COLO829 (cell line): ENCODE results near the gene FTCD.
A peak's percentile ranks its signal among the peaks of the same experiment; 100 is the strongest.
"Not testable (repeated sequence)": the region's sequence is repeated elsewhere in the genome, so short reads cannot be mapped to it uniquely, and the experiment has no call there.

Experiments used
- DNase-seq: peaks from one replicate; pipeline ENCODE4 v3.0.0; 2012; ENCODE audit warnings: low spot score

The FTCD gene

GRCh38 chr21:46151989-46152926 lies 3.1 kb downstream of the FTCD start:
- DNase-seq, result no peak

- DNase-seq, result no peak
Observed at GRCh38 chr21:46151261-46151988, 4.0 kb downstream of the FTCD start.

- no peak for DNase-seq
Observed at GRCh38 chr21:46150491-46151121, 4.8 kb downstream of the FTCD start.

- DNase-seq, result no peak
Observed at GRCh38 chr21:46150073-46150472, 5.3 kb downstream of the FTCD start.

GRCh38 chr21:46149205-46149901 lies 6.0 kb downstream of the FTCD start:
- no peak for DNase-seq

GRCh38 chr21:46148106-46148505 lies 7.3 kb downstream of the FTCD start:
- no peak for DNase-seq

- peak; percentile 22 for DNase-seq
Observed at GRCh38 chr21:46147429-46147828, 8.0 kb downstream of the FTCD start.

- no peak for DNase-seq
Observed at GRCh38 chr21:46146856-46147255, 8.5 kb downstream of the FTCD start.

- DNase-seq, result no peak
Observed at GRCh38 chr21:46145840-46146691, 9.3 kb downstream of the FTCD start.

GRCh38 chr21:46145159-46145839 lies 10.1 kb downstream of the FTCD start:
- no peak for DNase-seq

GRCh38 chr21:46144464-46145070 lies 10.8 kb downstream of the FTCD start:
- DNase-seq, result no peak

GRCh38 chr21:46142582-46143473 lies 12.6 kb downstream of the FTCD start:
- DNase-seq, result no peak

GRCh38 chr21:46141767-46142581 lies 13.4 kb downstream of the FTCD start:
- no peak for DNase-seq

GRCh38 chr21:46140352-46141003 lies 14.9 kb downstream of the FTCD start:
- not testable (repeated sequence) for DNase-seq

GRCh38 chr21:46139686-46140085 lies 15.7 kb downstream of the FTCD start:
- no peak for DNase-seq

GRCh38 chr21:46138383-46138970 lies 16.9 kb downstream of the FTCD start:
- no peak for DNase-seq

GRCh38 chr21:46137908-46138307 lies 17.5 kb downstream of the FTCD start:
- DNase-seq, result no peak
